Measurements from ENCODE around the gene HMGN1. TPM values are rescaled to one million over a fixed set of nuclear protein-coding genes. Genes with fewer than 3 reads are reported as not detected.
"Not testable (repeated sequence)": the region's sequence is repeated elsewhere in the genome, so short reads cannot be mapped to it uniquely, and the experiment has no call there.

HMGN1 gene
- total and polyA plus RNA-seq, 4 donors = 66.6 to 111 (median 81.9) TPM

DNA sequence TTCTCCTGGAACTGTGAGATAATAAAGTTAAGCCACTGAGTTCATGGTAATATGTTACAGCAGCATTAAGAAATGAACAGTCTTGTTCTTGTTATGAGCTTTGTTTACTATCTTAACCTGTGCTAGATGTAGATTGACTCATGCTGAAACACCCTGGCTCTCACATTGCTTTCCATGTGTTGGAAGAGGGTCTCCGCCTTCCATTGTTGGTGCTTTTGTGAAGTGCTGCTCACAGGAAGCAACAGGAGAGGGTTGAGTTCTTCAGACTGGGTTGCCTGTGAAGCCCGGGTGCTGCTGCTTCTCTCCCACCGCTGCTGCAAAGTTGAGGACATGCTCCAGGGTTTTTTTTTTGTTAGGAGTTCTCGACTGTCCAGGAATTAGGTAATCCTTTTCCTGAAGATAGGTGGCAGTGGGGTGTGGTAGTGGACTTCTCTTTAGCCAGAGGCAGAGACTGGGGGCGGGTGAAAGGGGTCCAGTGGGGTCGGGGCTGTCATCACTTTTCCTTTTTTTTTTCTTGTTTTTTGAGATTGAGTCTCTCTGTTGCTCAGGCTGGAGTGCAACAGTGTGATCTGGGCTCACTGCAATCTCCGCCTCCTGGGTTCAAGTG lies 28.7 kb upstream of the HMGN1 start:
- no peaks in the 10 kb centered on the region for H3K27me3 ChIP-seq (ENCODE audit: control insufficient read depth in 1 of 2, insufficient read depth in 2 of 2, low read length in 1 of 2)
- DNase-seq (no peak), ATAC-seq (ENCODE audit: low FRiP score) (no peak)
- no peaks in the 10 kb centered on the region for H3K36me3 ChIP-seq (ENCODE audit: control insufficient read depth in 1 of 2, insufficient read depth in 2 of 2, low read length in 1 of 2)
- intact Hi-C loops (cut with DNase I) = no loop called here
- H3K27ac ChIP-seq (ENCODE audit: low read depth in 1 of 2, low read length in 2 of 2) = no peak overlapping the region
- no peaks in the 10 kb centered on the region for H3K4me1 ChIP-seq (ENCODE audit: control insufficient read depth in 1 of 2, insufficient read depth in 2 of 2, low read length in 2 of 2)
- WGBS, 2 donors = 70 to 73% methylated on average over 7 of the region's 7 CpGs
- H3K4me3 ChIP-seq (ENCODE audit: low read length in 2 of 2) = no peak overlapping the region
- no peaks in the 10 kb centered on the region for H3K9me3 ChIP-seq (ENCODE audit: control insufficient read depth, low read length)

DNA sequence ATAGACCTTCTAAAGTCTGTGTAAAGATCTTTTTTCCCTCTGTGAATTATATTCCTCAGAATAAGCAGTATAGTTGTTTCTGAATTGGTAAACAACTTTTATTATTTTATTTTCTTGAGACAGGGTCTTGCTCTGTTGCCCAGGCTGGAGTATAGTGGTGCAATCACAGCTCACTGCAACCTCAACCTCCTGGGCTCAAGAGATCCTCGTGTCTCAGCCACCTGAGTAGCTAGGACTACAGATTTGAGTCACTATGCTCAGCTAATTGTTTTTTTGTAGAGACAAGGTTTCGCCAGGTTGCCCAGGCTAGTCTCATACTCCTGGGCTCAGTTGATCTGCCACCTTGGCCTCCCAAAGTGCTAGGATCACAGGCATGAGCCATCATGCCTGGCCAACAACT lies 26.6 kb upstream of the HMGN1 start:
- H3K27ac ChIP-seq (ENCODE audit: low read depth in 1 of 2, low read length in 2 of 2) = no peak overlapping the region
- H3K36me3 ChIP-seq (ENCODE audit: control insufficient read depth in 1 of 2, insufficient read depth in 2 of 2, low read length in 1 of 2) = no peaks in the 10 kb centered on the region
- no peaks in the 10 kb centered on the region for H3K4me1 ChIP-seq (ENCODE audit: control insufficient read depth in 1 of 2, insufficient read depth in 2 of 2, low read length in 2 of 2)
- no peak for ATAC-seq (ENCODE audit: low FRiP score)
- DNase-seq = peak in 1 of 2 donors; percentile 2
- no peak overlapping the region for H3K4me3 ChIP-seq (ENCODE audit: low read length in 2 of 2)
- WGBS, 2 donors = 88 to 91% methylated on average over 2 of the region's 2 CpGs
- intact Hi-C loops (cut with DNase I) = no loop called here
- no peaks in the 10 kb centered on the region for H3K27me3 ChIP-seq (ENCODE audit: control insufficient read depth in 1 of 2, insufficient read depth in 2 of 2, low read length in 1 of 2)
- H3K9me3 ChIP-seq (ENCODE audit: control insufficient read depth, low read length) = no peaks in the 10 kb centered on the region

DNA sequence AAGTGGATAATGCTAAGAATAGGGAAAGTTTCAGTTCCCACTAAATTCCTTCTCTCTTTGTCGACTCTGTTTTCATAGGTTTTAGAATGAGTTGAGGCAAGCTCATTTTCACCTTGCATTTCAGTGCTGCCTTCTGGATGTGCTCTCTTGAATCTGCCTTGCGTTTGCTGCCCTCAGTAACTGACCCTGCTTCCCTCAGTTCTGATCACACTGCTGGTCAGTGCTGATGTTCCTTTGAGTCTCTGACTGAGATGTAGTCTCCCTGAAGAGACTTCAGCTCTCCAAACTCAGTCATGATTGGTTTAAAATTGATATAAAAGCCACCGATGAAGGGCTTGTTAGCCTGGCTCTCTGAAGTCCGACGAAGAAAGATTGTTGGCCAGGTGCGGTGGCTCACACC lies 25.2 kb upstream of the HMGN1 start:
- Histone ChIP-seq H3K4me1 (ENCODE audit: control insufficient read depth in 1 of 2, insufficient read depth in 2 of 2, low read length in 2 of 2) (no peaks in the 10 kb centered on the region), H3K36me3 (ENCODE audit: control insufficient read depth in 1 of 2, insufficient read depth in 2 of 2, low read length in 1 of 2) (no peaks in the 10 kb centered on the region), H3K4me3 (ENCODE audit: low read length in 2 of 2) (no peak overlapping the region), H3K27ac (ENCODE audit: low read depth in 1 of 2, low read length in 2 of 2) (no peak overlapping the region), H3K9me3 (ENCODE audit: control insufficient read depth, low read length) (no peaks in the 10 kb centered on the region), H3K27me3 (ENCODE audit: control insufficient read depth in 1 of 2, insufficient read depth in 2 of 2, low read length in 1 of 2) (no peaks in the 10 kb centered on the region)
- WGBS, 2 donors = 71 to 75% methylated on average over 6 of the region's 6 CpGs
- peak in 1 of 2 donors; percentile 9 for DNase-seq
- ATAC-seq (ENCODE audit: low FRiP score) = no peak
- intact Hi-C loops (cut with DNase I) = no loop called here

DNA sequence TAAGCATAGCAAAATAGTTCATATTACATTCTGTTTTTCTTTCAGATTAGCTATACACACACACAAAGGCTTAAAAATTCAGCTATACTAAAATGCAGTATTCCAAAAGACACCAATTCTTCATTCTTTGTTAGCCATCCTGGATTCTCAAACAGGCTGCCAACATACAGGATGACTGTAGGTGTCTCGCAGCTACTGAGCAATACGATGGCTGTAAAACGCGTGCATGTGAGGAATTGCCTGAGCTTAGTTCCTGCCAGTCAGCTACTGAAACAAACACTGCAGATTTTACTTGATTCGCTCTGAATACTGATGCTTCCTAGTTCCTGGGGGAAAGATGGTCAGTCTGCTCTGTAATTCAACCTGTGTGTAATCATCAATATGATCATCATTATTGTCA lies 24.7 kb upstream of the HMGN1 start:
- H3K4me3 ChIP-seq (ENCODE audit: low read length in 2 of 2) = no peak overlapping the region
- DNase-seq (no peak), ATAC-seq (ENCODE audit: low FRiP score) (no peak)
- H3K27ac ChIP-seq (ENCODE audit: low read depth in 1 of 2, low read length in 2 of 2) = no peak overlapping the region
- no peaks in the 10 kb centered on the region for H3K36me3 ChIP-seq (ENCODE audit: control insufficient read depth in 1 of 2, insufficient read depth in 2 of 2, low read length in 1 of 2)
- H3K4me1 ChIP-seq (ENCODE audit: control insufficient read depth in 1 of 2, insufficient read depth in 2 of 2, low read length in 2 of 2) = no peaks in the 10 kb centered on the region
- no peaks in the 10 kb centered on the region for H3K27me3 ChIP-seq (ENCODE audit: control insufficient read depth in 1 of 2, insufficient read depth in 2 of 2, low read length in 1 of 2)
- WGBS, 2 donors = 20 to 27% methylated on average over 5 of the region's 5 CpGs
- intact Hi-C loops (cut with DNase I) = no loop called here
- no peaks in the 10 kb centered on the region for H3K9me3 ChIP-seq (ENCODE audit: control insufficient read depth, low read length)

DNA sequence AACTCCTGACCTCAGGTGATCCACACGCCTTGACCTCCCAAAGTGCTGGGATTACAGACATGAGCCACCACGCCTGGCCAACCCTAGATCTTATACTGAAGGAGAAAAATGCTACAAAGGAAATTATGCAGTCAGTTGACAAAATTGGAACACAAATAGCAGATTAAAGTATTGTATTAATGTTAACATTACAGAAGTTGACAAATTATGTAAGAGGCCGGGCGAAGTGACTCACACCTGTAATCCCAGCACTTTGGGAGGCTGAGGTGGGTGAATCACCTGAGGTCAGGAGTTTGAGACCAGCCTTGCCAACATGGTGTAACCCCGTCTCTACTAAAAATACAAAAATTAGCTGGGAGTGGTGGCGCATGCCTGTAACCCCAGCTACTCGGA lies 21.0 kb upstream of the HMGN1 start:
- ATAC-seq (ENCODE audit: low FRiP score); H3K36me3 ChIP-seq (ENCODE audit: control insufficient read depth in 1 of 2, insufficient read depth in 2 of 2, low read length in 1 of 2); intact Hi-C loops (cut with DNase I); H3K9me3 ChIP-seq (ENCODE audit: control insufficient read depth, low read length); H3K4me3 ChIP-seq (ENCODE audit: low read length in 2 of 2); H3K27me3 ChIP-seq (ENCODE audit: control insufficient read depth in 1 of 2, insufficient read depth in 2 of 2, low read length in 1 of 2); H3K4me1 ChIP-seq (ENCODE audit: control insufficient read depth in 1 of 2, insufficient read depth in 2 of 2, low read length in 2 of 2); H3K27ac ChIP-seq (ENCODE audit: low read depth in 1 of 2, low read length in 2 of 2): not testable (repeated sequence)
- 86 to 88% methylated on average over 7 of the region's 7 CpGs for WGBS, 2 donors
- peak in 1 of 2 donors; percentile 12 for DNase-seq

DNA sequence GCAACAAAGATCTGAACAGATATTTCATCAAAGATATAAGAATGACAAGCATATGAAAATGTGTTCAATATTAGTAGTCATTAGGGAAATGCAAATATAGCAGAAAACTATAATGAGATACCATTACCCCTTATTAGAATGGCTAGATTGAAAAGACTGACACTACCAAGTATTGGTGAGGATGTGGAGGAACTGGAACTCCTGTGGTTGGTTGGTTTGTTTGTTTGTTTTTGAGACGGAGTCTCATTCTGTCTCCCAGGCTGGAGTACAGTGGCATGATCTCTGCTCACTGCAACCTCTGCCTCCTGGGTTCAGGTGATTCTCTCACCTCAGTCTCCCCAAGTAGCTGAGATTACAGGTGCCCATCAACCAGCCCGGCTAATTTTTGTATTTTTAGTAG lies 18.9 kb upstream of the HMGN1 start:
- 88 to 92% methylated on average over 2 of the region's 2 CpGs for WGBS, 2 donors
- H3K27me3 ChIP-seq (ENCODE audit: control insufficient read depth in 1 of 2, insufficient read depth in 2 of 2, low read length in 1 of 2) = no peaks in the 10 kb centered on the region
- H3K36me3 ChIP-seq (ENCODE audit: control insufficient read depth in 1 of 2, insufficient read depth in 2 of 2, low read length in 1 of 2) = no peaks in the 10 kb centered on the region
- H3K4me3 ChIP-seq (ENCODE audit: low read length in 2 of 2) = no peak overlapping the region
- intact Hi-C loops (cut with DNase I) = no loop called here
- H3K4me1 ChIP-seq (ENCODE audit: control insufficient read depth in 1 of 2, insufficient read depth in 2 of 2, low read length in 2 of 2) = peaks cover 0 to 5% of the 10 kb centered on the region in 2 donors
- ATAC-seq (ENCODE audit: low FRiP score) = no peak
- no peak overlapping the region for H3K27ac ChIP-seq (ENCODE audit: low read depth in 1 of 2, low read length in 2 of 2)
- no peaks in the 10 kb centered on the region for H3K9me3 ChIP-seq (ENCODE audit: control insufficient read depth, low read length)
- no peak for DNase-seq

DNA sequence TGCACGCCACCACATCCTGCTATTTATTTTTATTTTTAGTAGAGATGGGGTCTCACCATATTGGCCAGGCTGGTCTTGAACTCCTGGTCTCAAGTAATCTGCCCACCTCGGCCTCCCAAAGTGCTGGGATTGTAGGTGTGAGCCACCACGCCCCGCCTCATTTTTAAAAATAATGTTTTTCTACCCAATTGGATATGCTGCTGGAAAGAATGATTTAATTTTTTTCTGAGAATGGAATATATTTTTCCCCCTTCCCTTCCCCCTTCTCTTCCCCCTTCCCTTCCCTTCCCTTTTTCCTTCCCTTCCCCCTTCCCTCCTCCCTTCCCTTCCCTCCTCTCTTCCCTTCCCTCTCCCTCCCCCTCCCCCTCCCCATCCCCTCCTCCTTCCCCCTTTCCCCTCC lies 17.7 kb upstream of the HMGN1 start:
- Histone ChIP-seq H3K4me3 (ENCODE audit: low read length in 2 of 2) (no peak overlapping the region), H3K36me3 (ENCODE audit: control insufficient read depth in 1 of 2, insufficient read depth in 2 of 2, low read length in 1 of 2) (no peaks in the 10 kb centered on the region), H3K4me1 (ENCODE audit: control insufficient read depth in 1 of 2, insufficient read depth in 2 of 2, low read length in 2 of 2) (peaks cover 0 to 5% of the 10 kb centered on the region in 2 donors), H3K27ac (ENCODE audit: low read depth in 1 of 2, low read length in 2 of 2) (no peak overlapping the region), H3K9me3 (ENCODE audit: control insufficient read depth, low read length) (no peaks in the 10 kb centered on the region), H3K27me3 (ENCODE audit: control insufficient read depth in 1 of 2, insufficient read depth in 2 of 2, low read length in 1 of 2) (no peaks in the 10 kb centered on the region)
- ATAC-seq (ENCODE audit: low FRiP score) (no peak), DNase-seq (no peak)
- 91 to 95% methylated on average over 4 of the region's 4 CpGs for WGBS, 2 donors
- intact Hi-C loops (cut with DNase I) = no loop called here

DNA sequence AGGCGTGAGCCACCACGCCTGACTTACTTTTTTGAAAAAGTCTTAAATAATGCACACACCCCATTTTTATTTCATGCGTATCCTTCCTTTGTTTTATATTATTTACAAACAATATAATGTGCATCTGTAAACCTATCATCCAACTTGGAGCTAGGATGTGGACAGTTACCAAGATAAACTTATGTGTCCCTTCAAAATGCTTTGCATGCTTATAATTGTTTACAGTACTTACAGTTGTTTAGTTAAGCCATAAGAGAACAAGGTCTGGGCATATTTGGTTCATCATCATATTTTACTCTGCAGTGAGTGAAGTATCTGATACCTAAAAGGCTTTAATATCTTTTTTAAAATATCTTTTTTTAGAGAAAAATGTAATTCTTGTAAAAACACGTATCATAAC lies 16.1 kb upstream of the HMGN1 start:
- H3K27ac ChIP-seq (ENCODE audit: low read depth in 1 of 2, low read length in 2 of 2) = no peak overlapping the region
- no peak for ATAC-seq (ENCODE audit: low FRiP score)

DNA sequence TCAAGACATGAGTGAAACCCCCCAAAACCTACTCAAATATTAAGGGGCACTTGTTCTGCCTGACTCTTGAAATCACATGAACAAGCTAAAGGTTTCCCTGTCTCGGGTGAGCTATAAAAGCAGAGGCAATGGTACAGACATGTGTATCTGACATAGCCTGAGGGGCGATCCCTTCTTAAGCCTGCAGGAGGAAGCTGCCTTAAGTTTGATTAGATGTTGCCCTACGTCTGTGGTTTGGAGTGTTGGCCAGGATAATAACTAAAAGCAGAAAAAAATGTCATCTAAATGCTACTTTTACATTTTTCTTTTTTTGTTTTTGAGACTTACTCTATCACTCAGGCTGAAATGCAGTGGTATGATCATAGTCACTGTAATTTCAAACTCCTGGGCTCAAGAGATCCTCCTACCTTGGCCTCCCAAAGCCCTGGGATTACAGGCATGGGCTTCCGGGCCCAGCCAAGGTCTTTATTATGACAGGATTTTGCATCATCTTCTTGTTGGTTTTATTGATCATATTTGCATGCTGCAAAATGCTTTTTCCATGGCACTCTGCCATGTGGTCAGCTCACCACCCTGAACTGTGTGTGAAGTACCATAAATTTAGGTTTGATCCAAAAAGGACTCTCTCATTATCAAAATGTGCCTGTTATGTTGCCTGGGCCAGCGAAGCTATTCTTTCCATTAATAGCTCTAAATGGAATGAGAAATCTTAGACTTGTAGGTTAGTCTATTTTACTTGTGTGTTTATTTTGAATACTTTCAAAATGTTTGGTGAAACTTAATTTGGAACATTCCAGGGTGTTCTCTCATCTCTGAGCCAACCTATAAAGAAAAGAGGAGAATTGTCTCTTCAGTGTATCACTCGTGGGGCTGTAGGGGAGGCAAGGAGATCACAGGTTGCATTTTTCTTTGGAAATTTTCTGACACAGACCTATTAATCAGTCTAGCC lies 15.0 kb upstream of the HMGN1 start:
- ATAC-seq (ENCODE audit: low FRiP score) = no peak
- intact Hi-C loops (cut with DNase I) = no loop called here
- no peaks in the 10 kb centered on the region for H3K9me3 ChIP-seq (ENCODE audit: control insufficient read depth, low read length)
- no peaks in the 10 kb centered on the region for H3K27me3 ChIP-seq (ENCODE audit: control insufficient read depth in 1 of 2, insufficient read depth in 2 of 2, low read length in 1 of 2)
- H3K27ac ChIP-seq (ENCODE audit: low read depth in 1 of 2, low read length in 2 of 2) = peak overlapping the region in 1 of 2 donors; percentile 38
- DNase-seq = no peak
- H3K4me1 ChIP-seq (ENCODE audit: control insufficient read depth in 1 of 2, insufficient read depth in 2 of 2, low read length in 2 of 2) = peaks cover 0 to 5% of the 10 kb centered on the region in 2 donors
- 44 to 48% methylated on average over 6 of the region's 6 CpGs for WGBS, 2 donors
- H3K36me3 ChIP-seq (ENCODE audit: control insufficient read depth in 1 of 2, insufficient read depth in 2 of 2, low read length in 1 of 2) = no peaks in the 10 kb centered on the region
- no peak overlapping the region for H3K4me3 ChIP-seq (ENCODE audit: low read length in 2 of 2)

More for the DNA sequence above, 16.1 kb upstream of the HMGN1 start:
- WGBS, 2 donors = 93% methylated on average over 4 of the region's 4 CpGs
- DNase-seq = no peak
- no peaks in the 10 kb centered on the region for H3K9me3 ChIP-seq (ENCODE audit: control insufficient read depth, low read length)
- H3K27me3 ChIP-seq (ENCODE audit: control insufficient read depth in 1 of 2, insufficient read depth in 2 of 2, low read length in 1 of 2) = no peaks in the 10 kb centered on the region
- H3K4me3 ChIP-seq (ENCODE audit: low read length in 2 of 2) = no peak overlapping the region
- H3K4me1 ChIP-seq (ENCODE audit: control insufficient read depth in 1 of 2, insufficient read depth in 2 of 2, low read length in 2 of 2) = peaks cover 0 to 5% of the 10 kb centered on the region in 2 donors
- intact Hi-C loops (cut with DNase I) = no loop called here
- H3K36me3 ChIP-seq (ENCODE audit: control insufficient read depth in 1 of 2, insufficient read depth in 2 of 2, low read length in 1 of 2) = no peaks in the 10 kb centered on the region
